ENCODE results near the gene SPEF1.

- TF ChIP-seq BCLAF1 (IDR thresholded peaks at IDR 0.05) (no peak), ZNF766 (CRISPR knock-in tag; IDR thresholded peaks at IDR 0.05; ENCODE audit: borderline replicate concordance) (no peak), ETS1 (CRISPR knock-in tag; IDR thresholded peaks at IDR 0.05) (no peak), RFX3 (CRISPR knock-in tag; IDR thresholded peaks at IDR 0.05) (no peak), ZNF75D (CRISPR knock-in tag; IDR thresholded peaks at IDR 0.05; ENCODE audit: borderline replicate concordance) (no peak), ZNF572 (CRISPR knock-in tag; IDR thresholded peaks at IDR 0.05) (no peak), ZNF17 (CRISPR knock-in tag; IDR thresholded peaks at IDR 0.05) (no peak), POLR2AphosphoS5 (IDR thresholded peaks at IDR 0.05; ENCODE audit: low read depth, low read length) (no peak), ZNF660 (CRISPR knock-in tag; IDR thresholded peaks at IDR 0.05; ENCODE audit: borderline replicate concordance, low read depth) (no peak)
Measured at GRCh38 chr20:3732327-3733118, 48.7 kb downstream of the SPEF1 start, which contains the start of gene HSPA12B.
